Spleen (tissue), 11 donors: ENCODE data around the gene VPS18. TPM values are rescaled to one million over a fixed set of nuclear protein-coding genes. Genes with fewer than 3 reads are reported as not detected.
A peak's percentile ranks its signal among the peaks of the same experiment; 100 is the strongest.

ENCODE experiments used
- DNase-seq: peaks from one replicate; pipeline ENCODE4 v3.0.0-alpha.2; 2020
- H3K27ac ChIP-seq, 8 donors: fragments of 200-600 bp; sonication (generic) in 7 of 8; 1 replicate in 4 of 8; 2 replicates in 4 of 8; pipeline versions ENCODE4 v1.5.0 to v1.8.0; 2016 to 2021; ENCODE audit warnings: inconsistent platforms in 4 of 8, mild to moderate bottlenecking in 4 of 8, moderate library complexity in 1 of 8
- H3K27me3 ChIP-seq, 7 donors: fragments of 200-600 bp; sonication (generic) in 6 of 7; replicated peaks in 1 of 7; 1 replicate in 4 of 7; 2 replicates in 3 of 7; pipeline versions ENCODE4 v1.5.0 to v1.8.0; 2016 to 2021; ENCODE audit warnings: inconsistent platforms in 3 of 7, mild to moderate bottlenecking in 1 of 7
- H3K36me3 ChIP-seq, 6 donors: fragments of 200-600 bp; sonication (generic) in 5 of 6; 1 replicate in 4 of 6; 2 replicates in 2 of 6; pipeline versions ENCODE4 v1.5.0 to v1.8.0; 2016 to 2021; ENCODE audit warnings: inconsistent platforms in 2 of 6
- H3K4me1 ChIP-seq, 6 donors: fragments of 200-600 bp; sonication (generic) in 5 of 6; 1 replicate in 3 of 6; 2 replicates in 3 of 6; pipeline versions ENCODE4 v1.5.0 to v1.8.0; 2016 to 2021; ENCODE audit warnings: inconsistent platforms in 3 of 6
- H3K4me3 ChIP-seq, 8 donors: fragments of 200-600 bp; sonication (generic) in 7 of 8; 1 replicate in 4 of 8; 2 replicates in 4 of 8; pipeline versions ENCODE4 v1.5.0 to v1.8.0; 2016 to 2021; ENCODE audit warnings: inconsistent platforms in 4 of 8, mild to moderate bottlenecking in 4 of 8, moderate library complexity in 2 of 8
- H3K9me3 ChIP-seq, 8 donors: fragments of 200-600 bp; sonication (generic) in 7 of 8; 1 replicate in 4 of 8; 2 replicates in 4 of 8; pipeline versions ENCODE4 v1.5.0 to v1.8.0; 2016 to 2021; ENCODE audit warnings: inconsistent platforms in 4 of 8
- CTCF ChIP-seq, 11 experiments: fragments of 200-600 bp in 7 of 11; fragments of 450-650 bp in 4 of 11; sonication (generic) in 4 of 11; IDR thresholded peaks in 8 of 11; conservative IDR thresholded peaks in 3 of 11; 1 replicate in 7 of 11; 2 replicates in 4 of 11; pipeline versions ENCODE4 v1.4.0 to v1.8.0; 2016 to 2021; ENCODE audit warnings: antibody characterized with exemption in 11 of 11, inconsistent platforms in 4 of 11, mild to moderate bottlenecking in 1 of 11
- POLR2A ChIP-seq, 3 donors: fragments of 450-650 bp; IDR thresholded peaks; one replicate each; pipeline ENCODE4 v1.5.1; 2017; ENCODE audit warnings: antibody characterized with exemption in 3 of 3, mild to moderate bottlenecking in 1 of 3
- POLR2AphosphoS5 ChIP-seq, 3 donors: sonication (generic); formaldehyde crosslinking; IDR thresholded peaks; one replicate each; pipeline ENCODE4 v1.5.1; 2017; ENCODE audit warnings: antibody characterized with exemption in 3 of 3
- WGBS, 5 donors: extraction: QIAGEN DNeasy Blood & Tissue Kit in 3 of 5; methylation state at CpG; one replicate each; pipeline versions ENCODE4 v1.1.5 to v1.1.7; 2013 to 2018; 5-methylcytosine and 5-hydroxymethylcytosine counted together
- intact Hi-C: fragments of 100-400 bp; cut with DNase I; formaldehyde crosslinking; loops from one replicate; pipeline ENCODE4 v1.15.0; 2023; ENCODE audit warnings: low total_unique reads
- polyA plus RNA-seq, 3 donors: library from polyadenylated mRNA; stranded (reverse); fragments of 200-250 nt; gene quantifications; one replicate each; pipeline ENCODE4 v1.2.1, GENCODE V29; 2013
- total RNA-seq, 7 donors: library from RNA; depleted of rRNA in 3 of 7; stranded (reverse); fragments of >200 nt in 3 of 7; fragmentation: NEBNext Ultra II Directional in 4 of 7; extraction: Animal tissue kit (Norgen Biotek cat#: 25700) in 4 of 7; gene quantifications; one replicate each; pipeline versions ENCODE4 v1.1.0 to v1.2.1, GENCODE V29; 2016 to 2021
- donor health status: healthy with polysubstance abuse.
- donor health status: DM: no; HTN: no; CAD: no; lungs with moderate emphysema.
- donor health status: DM: no; HTN: no; CAD: no.
- donor health status: Bipolar disorder and iron deficiency.
- donor health status: healthy.
- donor health status: DM: no; HTN: no; CAD: no.
- donor health status: DM: yes; HTN: yes; CAD: no.

VPS18 gene
- total and polyA plus RNA-seq, 10 donors, result 7.2 to 29.1 (median 22.3) TPM

GRCh38 chr15:40845511-40846284 lies 48.6 kb upstream of the VPS18 start:
- intact Hi-C loops, result no loop called here
- 84 to 94% (median 89%) methylated on average over 8 of the region's 8 CpGs for WGBS, 5 donors
- H3K36me3 ChIP-seq, result peaks cover 0 to 2% (median 0%) of the 10 kb centered on the region in 6 donors
- DNase-seq, result peak; percentile 39
- no peak for TF ChIP-seq CTCF (IDR thresholded peaks at IDR 0.05 in 8 of 11, conservative IDR thresholded peaks at IDR 0.05 in 3 of 11)
- TF ChIP-seq POLR2A (IDR thresholded peaks at IDR 0.05), result no peak
- TF ChIP-seq POLR2AphosphoS5 (IDR thresholded peaks at IDR 0.05), result no peak
- no peaks in the 10 kb centered on the region for H3K9me3 ChIP-seq
- H3K4me1 ChIP-seq, result peaks cover 17 to 50% (median 46%) of the 10 kb centered on the region in 6 donors
- peaks cover 0 to 29% (median 16%) of the 10 kb centered on the region in 7 donors for H3K27me3 ChIP-seq
- peak overlapping the region in 1 of 8 donors; percentile 80 for H3K27ac ChIP-seq
- peak overlapping the region in 1 of 8 donors; percentile 96 for H3K4me3 ChIP-seq

- Histone ChIP-seq H3K27me3 (peaks cover 0 to 29% (median 16%) of the 10 kb centered on the region in 7 donors), H3K36me3 (peaks cover 0 to 3% (median 0%) of the 10 kb centered on the region in 6 donors), H3K9me3 (no peaks in the 10 kb centered on the region), H3K27ac (peak overlapping the region in 5 of 8 donors; percentile 43 to 80 (median 70)), H3K4me3 (peak overlapping the region in 1 of 8 donors; percentile 33), H3K4me1 (peaks cover 17 to 50% (median 46%) of the 10 kb centered on the region in 6 donors)
- intact Hi-C loops, result no loop called here
- TF ChIP-seq POLR2AphosphoS5 (IDR thresholded peaks at IDR 0.05), result no peak
- TF ChIP-seq CTCF (IDR thresholded peaks at IDR 0.05 in 8 of 11, conservative IDR thresholded peaks at IDR 0.05 in 3 of 11), result no peak
- no peak for TF ChIP-seq POLR2A (IDR thresholded peaks at IDR 0.05)
- peak; percentile 41 for DNase-seq
Measured at GRCh38 chr15:40846841-40847222, 47.4 kb upstream of the VPS18 start.

- Histone ChIP-seq H3K9me3 (no peaks in the 10 kb centered on the region), H3K27ac (peak overlapping the region in 5 of 8 donors; percentile 43 to 80 (median 70)), H3K4me3 (peak overlapping the region in 1 of 8 donors; percentile 33), H3K4me1 (peaks cover 17 to 50% (median 46%) of the 10 kb centered on the region in 6 donors), H3K36me3 (peaks cover 0 to 3% (median 0%) of the 10 kb centered on the region in 6 donors), H3K27me3 (peaks cover 0 to 29% (median 16%) of the 10 kb centered on the region in 7 donors)
- WGBS, 5 donors, result 38 to 51% (median 46%) methylated on average over 7 of the region's 7 CpGs
- peak; percentile 83 for DNase-seq
- TF ChIP-seq POLR2A (IDR thresholded peaks at IDR 0.05) (no peak), CTCF (IDR thresholded peaks at IDR 0.05 in 8 of 11, conservative IDR thresholded peaks at IDR 0.05 in 3 of 11) (peak in 3 of 11 experiments; percentile 29 to 39 (median 30)), POLR2AphosphoS5 (IDR thresholded peaks at IDR 0.05) (peak in 2 of 3 donors; percentile 33 to 52)
- intact Hi-C loops, result no loop called here
Measured at GRCh38 chr15:40847223-40847961, 46.9 kb upstream of the VPS18 start.
